ENCODE results near the gene PAM. TPM values are rescaled to one million over a fixed set of nuclear protein-coding genes. Genes with fewer than 3 reads are reported as not detected.

PAM gene
- total RNA-seq, 2 experiments from 2014 or later, result not detected

- Histone ChIP-seq H3K36me3 (ENCODE audit: insufficient read depth, low read length) (no peaks in the 10 kb centered on the region), H2AFZ (ENCODE audit: low read length) (no peak overlapping the region), H3K4me2 (ENCODE audit: low read length) (no peak overlapping the region), H3K9me3 (ENCODE audit: low read length) (no peaks in the 10 kb centered on the region), H3K27ac (ENCODE audit: low read depth, low read length, poor library complexity, severe bottlenecking) (no peak overlapping the region), H3K4me3 (ENCODE audit: low read depth, low read length, poor library complexity, severe bottlenecking) (no peak overlapping the region), H3K79me2 (ENCODE audit: insufficient read depth, low read depth, low read length) (no peaks in the 10 kb centered on the region), H3K4me1 (ENCODE audit: insufficient read depth, low read length, poor library complexity, severe bottlenecking) (no peaks in the 10 kb centered on the region), H3K9me2 (ENCODE audit: insufficient read depth, low read length) (no peaks in the 10 kb centered on the region), H4K20me1 (ENCODE audit: insufficient read depth, low read length) (no peaks in the 10 kb centered on the region)
- CTCF ChIA-PET (ENCODE audit: unreplicated experiment), result no interaction called here
- no peak for DNase-seq (ENCODE audit: low spot score)
- POLR2A ChIA-PET, result interaction anchor here (1.0 to 1.1 kb wide), 2 partner anchors 32 to 53 kb away, joined by 3 read pairs; no protein-coding TSS in a partner anchor
- BruUV-seq (replicated peaks), result no TSS peak
- TF ChIP-seq EZH2phosphoT487 (IDR thresholded peaks at IDR 0.05; ENCODE audit: borderline replicate concordance, low read depth, low read length) (no peak), CTCF (conservative IDR thresholded peaks at IDR 0.05; ENCODE audit: low read length) (no peak)
- intact Hi-C loops (cut with micrococcal nuclease; ENCODE audit: unreplicated experiment), result no loop called here
These were observed 121.5 kb downstream of the PAM start for GRCh38 chr5:102876610-102877009.

DNA sequence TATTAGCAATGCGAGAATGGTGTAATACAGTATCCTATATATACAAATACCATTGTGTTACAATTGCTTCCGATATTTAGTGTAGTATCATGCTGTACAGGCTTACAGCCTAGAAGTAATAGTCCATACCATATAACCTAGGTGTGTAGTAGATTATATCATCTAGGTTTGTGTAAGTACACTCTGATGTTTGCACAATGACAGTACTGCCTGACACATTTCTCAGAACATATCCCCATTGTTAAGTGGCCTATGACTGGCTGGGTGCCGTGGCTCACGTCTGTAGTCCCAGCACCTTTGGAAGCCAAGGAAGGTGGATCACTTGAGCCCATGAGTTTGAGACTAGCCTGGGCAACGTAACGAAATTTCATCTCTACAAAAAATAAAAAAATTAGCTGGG lies 124.6 kb downstream of the PAM start:
- intact Hi-C loops (cut with micrococcal nuclease; ENCODE audit: unreplicated experiment), result no loop called here
- no TSS peak for BruUV-seq (replicated peaks)
- Histone ChIP-seq H3K9me2 (ENCODE audit: insufficient read depth, low read length) (no peaks in the 10 kb centered on the region), H3K4me1 (ENCODE audit: insufficient read depth, low read length, poor library complexity, severe bottlenecking) (no peaks in the 10 kb centered on the region), H3K4me3 (ENCODE audit: low read depth, low read length, poor library complexity, severe bottlenecking) (no peak overlapping the region), H3K4me2 (ENCODE audit: low read length) (no peak overlapping the region), H2AFZ (ENCODE audit: low read length) (no peak overlapping the region), H3K9me3 (ENCODE audit: low read length) (no peaks in the 10 kb centered on the region), H3K36me3 (ENCODE audit: insufficient read depth, low read length) (no peaks in the 10 kb centered on the region), H3K79me2 (ENCODE audit: insufficient read depth, low read depth, low read length) (no peaks in the 10 kb centered on the region), H4K20me1 (ENCODE audit: insufficient read depth, low read length) (no peaks in the 10 kb centered on the region), H3K27ac (ENCODE audit: low read depth, low read length, poor library complexity, severe bottlenecking) (no peak overlapping the region)
- ChIA-PET POLR2A (interaction anchor here (1.0 kb wide), 1 partner anchor 25 kb away, joined by 3 read pairs; no protein-coding TSS in a partner anchor), CTCF (ENCODE audit: unreplicated experiment) (no interaction called here)
- DNase-seq (ENCODE audit: low spot score), result no peak
- no peak for TF ChIP-seq CTCF (conservative IDR thresholded peaks at IDR 0.05; ENCODE audit: low read length)
- no peak for TF ChIP-seq EZH2phosphoT487 (IDR thresholded peaks at IDR 0.05; ENCODE audit: borderline replicate concordance, low read depth, low read length)

GRCh38 chr5:102886586-102886985 lies 131.5 kb downstream of the PAM start:
- CTCF ChIA-PET (ENCODE audit: unreplicated experiment), result no interaction called here

More at GRCh38 chr5:102886586-102886985, 131.5 kb downstream of the PAM start:
- H3K4me1 ChIP-seq (ENCODE audit: insufficient read depth, low read length, poor library complexity, severe bottlenecking), result no peaks in the 10 kb centered on the region
- no peaks in the 10 kb centered on the region for H3K9me3 ChIP-seq (ENCODE audit: low read length)
- intact Hi-C loops (cut with micrococcal nuclease; ENCODE audit: unreplicated experiment), result no loop called here
- H3K36me3 ChIP-seq (ENCODE audit: insufficient read depth, low read length), result no peaks in the 10 kb centered on the region
- no TSS peak for BruUV-seq (replicated peaks)
- H3K27ac ChIP-seq (ENCODE audit: low read depth, low read length, poor library complexity, severe bottlenecking), result no peak overlapping the region
- H3K4me3 ChIP-seq (ENCODE audit: low read depth, low read length, poor library complexity, severe bottlenecking), result no peak overlapping the region
- no peaks in the 10 kb centered on the region for H3K79me2 ChIP-seq (ENCODE audit: insufficient read depth, low read depth, low read length)
- no peak for TF ChIP-seq CTCF (conservative IDR thresholded peaks at IDR 0.05; ENCODE audit: low read length)
- no peak for TF ChIP-seq EZH2phosphoT487 (IDR thresholded peaks at IDR 0.05; ENCODE audit: borderline replicate concordance, low read depth, low read length)
- H2AFZ ChIP-seq (ENCODE audit: low read length), result no peak overlapping the region
- POLR2A ChIA-PET, result no interaction called here
- no peaks in the 10 kb centered on the region for H4K20me1 ChIP-seq (ENCODE audit: insufficient read depth, low read length)
- DNase-seq (ENCODE audit: low spot score), result no peak
- H3K9me2 ChIP-seq (ENCODE audit: insufficient read depth, low read length), result no peaks in the 10 kb centered on the region
- no peak overlapping the region for H3K4me2 ChIP-seq (ENCODE audit: low read length)

Data from OCI-LY7 (cell line).